Ishikawa (cell line): ENCODE results near the gene CYBA.

Experiments used
- CEBPB ChIP-seq: IDR thresholded peaks from 2 replicates; pipeline ENCODE4 v1.6.1; 2012
- EP300 ChIP-seq: IDR thresholded peaks from 2 replicates; pipeline ENCODE4 v1.6.1; 2012; ENCODE audit warnings: borderline replicate concordance
- FOXM1 ChIP-seq: IDR thresholded peaks from 2 replicates; pipeline ENCODE4 v1.6.1; 2012; ENCODE audit warnings: low read depth, borderline replicate concordance
- MAX ChIP-seq: IDR thresholded peaks from 2 replicates; pipeline ENCODE4 v1.6.1; 2012
- RAD21 ChIP-seq: IDR thresholded peaks from 2 replicates; pipeline ENCODE4 v1.6.1; 2012; ENCODE audit warnings: low read depth
- TAF1 ChIP-seq: IDR thresholded peaks from 2 replicates; pipeline ENCODE4 v1.6.1; 2012; ENCODE audit warnings: low read depth, mild to moderate bottlenecking
- TCF12 ChIP-seq: IDR thresholded peaks from 2 replicates; pipeline ENCODE4 v1.6.1; 2012; ENCODE audit warnings: low read depth
- TEAD4 ChIP-seq: IDR thresholded peaks from 2 replicates; pipeline ENCODE4 v1.6.1; 2012
- USF1 ChIP-seq: IDR thresholded peaks from 2 replicates; pipeline ENCODE4 v1.6.1; 2012
- YY1 ChIP-seq: IDR thresholded peaks from 2 replicates; pipeline ENCODE4 v1.6.1; 2012; ENCODE audit warnings: low read depth
- ZBTB7A ChIP-seq: IDR thresholded peaks from 2 replicates; pipeline ENCODE4 v1.6.1; 2012; ENCODE audit warnings: low read depth

- no peak for TF ChIP-seq TAF1
- TF ChIP-seq MAX: no peak
- no peak for TF ChIP-seq RAD21
- TF ChIP-seq EP300: no peak
- no peak for TF ChIP-seq USF1
- no peak for TF ChIP-seq YY1
- no peak for TF ChIP-seq CEBPB
- TF ChIP-seq TEAD4: no peak
- TF ChIP-seq ZBTB7A: no peak
- no peak for TF ChIP-seq TCF12
- TF ChIP-seq FOXM1: no peak
Observed at GRCh38 chr16:88654363-88655052, 3.7 kb upstream of the CYBA start.
